Mucosa of rectum (tissue), 2 donors: ENCODE results near the gene NCOA1.

Experiments
- H3K27ac ChIP-seq, 2 donors: one replicate each; pipeline ENCODE4 v1.7.0; 2013; ENCODE audit warnings: inconsistent platforms in 2 of 2, low read depth in 2 of 2, low read length in 2 of 2
- H3K27me3 ChIP-seq, 2 donors: one replicate each; pipeline ENCODE4 v1.7.0; 2013; ENCODE audit warnings: low read length in 2 of 2; ENCODE audit not compliant: control insufficient read depth in 2 of 2, insufficient read depth in 2 of 2
- H3K36me3 ChIP-seq, 2 donors: one replicate each; pipeline ENCODE4 v1.7.0; 2013; ENCODE audit warnings: low read length in 2 of 2; ENCODE audit not compliant: control insufficient read depth in 2 of 2, insufficient read depth in 2 of 2
- H3K4me1 ChIP-seq, 2 donors: one replicate each; pipeline ENCODE4 v1.7.0; 2013; ENCODE audit warnings: low read length in 2 of 2, mild to moderate bottlenecking in 1 of 2; ENCODE audit not compliant: control insufficient read depth in 2 of 2, insufficient read depth in 2 of 2
- H3K4me3 ChIP-seq, 2 donors: one replicate each; pipeline ENCODE4 v1.7.0; 2013; ENCODE audit warnings: low read length in 2 of 2
- H3K9ac ChIP-seq, 2 donors: one replicate each; pipeline ENCODE4 v1.7.0; 2013; ENCODE audit warnings: low read length in 2 of 2, low read depth in 1 of 2, mild to moderate bottlenecking in 1 of 2
- H3K9me3 ChIP-seq, 2 donors: one replicate each; pipeline ENCODE4 v1.7.0; 2013; ENCODE audit warnings: low read length in 2 of 2; ENCODE audit not compliant: control insufficient read depth in 2 of 2
- donor health status: healthy.
- donor health status: Normal muscosa, but diverticular disease.

Gene NCOA1

DNA sequence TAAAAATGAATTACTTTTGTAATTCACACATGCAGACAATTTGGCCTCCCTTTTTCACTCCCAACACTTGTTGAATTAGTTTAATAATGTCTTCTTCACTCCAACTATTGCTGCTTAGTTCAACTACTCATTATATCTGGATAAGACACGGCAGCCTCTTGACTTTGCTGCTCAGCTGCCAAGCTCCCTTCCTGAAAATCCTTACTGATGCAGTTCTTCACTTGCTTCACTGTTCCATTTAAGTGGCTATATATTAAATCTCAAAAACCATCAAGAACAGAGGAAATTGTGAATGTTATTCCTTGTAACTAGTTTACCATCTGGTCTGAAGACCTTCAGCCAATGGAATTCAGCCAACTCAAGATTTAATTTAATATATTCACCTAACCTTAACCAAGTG lies 127.1 kb downstream of the NCOA1 start:
- no peaks in the 10 kb centered on the region for H3K36me3 ChIP-seq
- H3K27me3 ChIP-seq: no peaks in the 10 kb centered on the region
- no peak overlapping the region for H3K9ac ChIP-seq
- H3K4me1 ChIP-seq: no peaks in the 10 kb centered on the region
- H3K4me3 ChIP-seq: no peak overlapping the region
- no peak overlapping the region for H3K27ac ChIP-seq
- H3K9me3 ChIP-seq: no peaks in the 10 kb centered on the region

DNA sequence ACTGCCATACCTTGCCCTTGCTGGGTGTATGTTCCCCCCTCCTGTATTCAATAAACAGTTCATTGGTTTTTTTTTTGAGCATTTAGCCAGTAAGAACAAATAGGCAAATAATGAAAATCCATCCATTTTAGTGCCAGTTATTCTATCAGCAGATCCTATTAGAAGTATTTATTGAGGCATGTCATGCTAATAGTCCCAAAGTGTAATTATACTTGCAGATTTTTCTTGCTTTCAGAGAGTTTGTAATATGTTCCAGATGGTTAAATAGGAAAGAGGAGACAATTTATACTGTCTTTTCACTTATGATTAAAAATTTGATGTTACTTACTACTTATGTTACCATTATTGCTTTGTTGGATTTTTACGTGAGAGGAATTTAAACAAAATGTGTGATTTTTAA lies 127.6 kb downstream of the NCOA1 start:
- H3K9me3 ChIP-seq: no peaks in the 10 kb centered on the region
- no peaks in the 10 kb centered on the region for H3K27me3 ChIP-seq
- no peak overlapping the region for H3K27ac ChIP-seq
- no peak overlapping the region for H3K9ac ChIP-seq
- H3K36me3 ChIP-seq: no peaks in the 10 kb centered on the region
- no peaks in the 10 kb centered on the region for H3K4me1 ChIP-seq
- H3K4me3 ChIP-seq: no peak overlapping the region

DNA sequence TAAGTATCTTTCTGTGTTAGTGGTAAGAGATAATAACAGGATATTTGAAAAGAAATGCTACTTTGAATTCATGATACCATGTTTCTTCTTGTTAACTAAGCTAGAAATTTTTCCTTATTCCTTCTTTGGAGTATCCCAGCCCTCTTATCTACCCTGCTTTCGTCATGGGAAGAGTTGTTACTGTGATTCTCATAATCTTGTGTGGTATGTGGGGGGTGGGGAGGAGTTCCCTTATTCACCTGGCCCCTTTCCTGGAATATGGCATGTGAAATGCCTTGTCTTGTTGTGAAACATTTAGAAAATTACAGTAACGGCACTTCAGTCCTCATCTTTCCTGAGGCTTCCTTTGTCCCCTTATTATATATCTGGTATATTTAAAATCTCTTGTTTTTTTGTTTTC lies 129.9 kb downstream of the NCOA1 start:
- H3K4me3 ChIP-seq: no peak overlapping the region
- no peaks in the 10 kb centered on the region for H3K36me3 ChIP-seq
- H3K9ac ChIP-seq: no peak overlapping the region
- no peaks in the 10 kb centered on the region for H3K4me1 ChIP-seq
- H3K27ac ChIP-seq: no peak overlapping the region
- no peaks in the 10 kb centered on the region for H3K27me3 ChIP-seq
- no peaks in the 10 kb centered on the region for H3K9me3 ChIP-seq

DNA sequence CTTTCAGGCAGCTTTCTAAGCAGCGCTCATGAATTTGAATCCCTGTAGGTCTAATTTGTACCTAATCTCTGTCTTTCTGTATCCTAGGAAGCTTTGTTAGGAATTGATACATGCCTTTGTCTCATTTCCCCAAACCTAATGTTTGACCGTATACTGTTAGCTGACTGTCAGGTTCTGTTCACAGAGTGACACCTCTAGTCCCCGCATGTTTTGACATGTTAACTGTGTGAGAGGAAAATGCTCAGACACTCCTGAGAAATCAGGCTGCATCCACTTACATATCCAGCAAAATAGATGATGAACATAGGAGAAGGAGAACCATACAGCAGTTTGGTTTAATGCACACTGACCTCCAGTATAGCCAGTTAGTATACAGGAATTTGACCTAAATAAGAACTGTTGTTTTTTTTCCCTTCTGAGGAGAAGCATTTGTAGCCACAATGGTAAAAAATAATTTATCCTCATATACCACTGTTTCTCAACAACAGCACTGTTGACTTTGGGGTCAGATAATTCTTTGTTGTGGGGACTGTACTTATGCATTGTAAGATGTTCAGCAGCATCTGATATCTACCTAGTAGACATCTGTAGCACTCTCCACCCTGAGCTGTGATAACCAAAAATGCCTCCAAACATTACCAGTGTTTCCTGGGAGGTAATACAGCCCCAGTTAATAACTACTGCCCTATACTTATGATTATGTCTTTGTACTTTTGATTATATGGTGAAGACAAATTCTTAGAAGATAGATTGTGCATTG lies 130.9 kb downstream of the NCOA1 start:
- no peak overlapping the region for H3K9ac ChIP-seq

DNA sequence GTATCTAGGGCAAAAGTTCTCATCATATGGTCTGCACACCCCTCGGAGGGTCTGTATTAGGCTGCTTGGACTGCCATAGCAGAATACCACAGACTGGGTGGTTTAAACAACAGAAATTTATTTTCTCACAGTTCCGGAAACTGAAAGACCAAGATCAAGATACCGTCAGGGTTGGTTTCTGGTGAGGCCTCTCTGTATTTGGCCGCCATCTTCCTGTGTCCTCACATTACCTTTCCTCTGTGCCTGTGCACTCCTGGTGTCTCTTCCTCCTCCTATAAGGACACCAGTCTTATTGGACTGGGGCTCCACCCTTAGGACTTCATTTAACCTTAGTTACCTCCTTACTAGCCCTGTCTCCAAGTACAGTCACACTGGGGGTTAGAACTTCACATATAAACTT lies 132.5 kb downstream of the NCOA1 start:
- Histone ChIP-seq H3K27ac (no peak overlapping the region), H3K27me3 (no peaks in the 10 kb centered on the region), H3K4me1 (no peaks in the 10 kb centered on the region), H3K9ac (no peak overlapping the region), H3K9me3 (no peaks in the 10 kb centered on the region), H3K36me3 (no peaks in the 10 kb centered on the region), H3K4me3 (no peak overlapping the region)

More for the DNA sequence above, 130.9 kb downstream of the NCOA1 start:
- no peak overlapping the region for H3K27ac ChIP-seq
- no peaks in the 10 kb centered on the region for H3K27me3 ChIP-seq
- H3K36me3 ChIP-seq: no peaks in the 10 kb centered on the region
- H3K4me3 ChIP-seq: no peak overlapping the region
- H3K9me3 ChIP-seq: no peaks in the 10 kb centered on the region
- H3K4me1 ChIP-seq: no peaks in the 10 kb centered on the region

DNA sequence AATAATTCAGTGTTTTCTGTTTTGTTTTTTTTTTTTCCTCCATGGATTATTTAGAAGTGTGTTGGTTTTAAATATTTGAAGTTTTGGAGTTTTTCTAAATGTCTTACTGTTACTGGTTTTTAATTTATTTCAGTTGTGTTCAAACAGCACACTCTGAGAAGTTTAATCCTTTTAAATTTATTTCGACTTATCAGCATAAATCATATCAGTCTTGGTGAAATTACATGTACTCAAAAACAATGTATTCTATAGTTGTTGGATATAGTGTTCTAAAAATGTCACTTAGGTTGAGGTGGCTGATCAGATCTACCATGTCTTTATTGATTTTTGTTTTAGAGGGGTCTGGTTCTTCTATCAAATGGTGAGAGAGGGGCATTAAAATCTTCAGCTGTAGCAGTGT lies 134.7 kb downstream of the NCOA1 start:
- Histone ChIP-seq H3K27me3 (no peaks in the 10 kb centered on the region), H3K36me3 (no peaks in the 10 kb centered on the region), H3K9ac (no peak overlapping the region), H3K4me1 (no peaks in the 10 kb centered on the region), H3K9me3 (no peaks in the 10 kb centered on the region), H3K4me3 (no peak overlapping the region), H3K27ac (no peak overlapping the region)

DNA sequence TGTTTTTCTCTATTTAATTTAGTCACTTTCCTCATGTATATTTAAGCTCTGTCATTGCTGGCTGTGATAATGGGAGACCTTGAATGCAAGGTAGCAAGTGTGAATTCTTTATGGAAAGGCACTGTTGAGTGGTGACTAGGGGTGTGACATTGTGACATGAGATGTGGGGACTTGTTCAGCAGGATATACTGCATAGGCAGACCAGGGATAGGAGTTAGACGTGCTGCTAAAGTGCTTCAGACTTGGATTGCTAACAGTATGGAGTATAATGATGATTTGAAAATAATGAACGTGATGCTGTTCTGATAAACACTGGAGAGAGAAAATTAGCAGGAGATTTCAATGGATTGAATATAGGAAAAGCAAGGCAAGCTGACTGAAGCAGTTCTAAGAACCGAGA lies 135.1 kb downstream of the NCOA1 start:
- no peaks in the 10 kb centered on the region for H3K9me3 ChIP-seq
- H3K27me3 ChIP-seq: no peaks in the 10 kb centered on the region
- no peak overlapping the region for H3K4me3 ChIP-seq
- H3K27ac ChIP-seq: no peak overlapping the region
- H3K9ac ChIP-seq: no peak overlapping the region
- H3K36me3 ChIP-seq: no peaks in the 10 kb centered on the region
- no peaks in the 10 kb centered on the region for H3K4me1 ChIP-seq

DNA sequence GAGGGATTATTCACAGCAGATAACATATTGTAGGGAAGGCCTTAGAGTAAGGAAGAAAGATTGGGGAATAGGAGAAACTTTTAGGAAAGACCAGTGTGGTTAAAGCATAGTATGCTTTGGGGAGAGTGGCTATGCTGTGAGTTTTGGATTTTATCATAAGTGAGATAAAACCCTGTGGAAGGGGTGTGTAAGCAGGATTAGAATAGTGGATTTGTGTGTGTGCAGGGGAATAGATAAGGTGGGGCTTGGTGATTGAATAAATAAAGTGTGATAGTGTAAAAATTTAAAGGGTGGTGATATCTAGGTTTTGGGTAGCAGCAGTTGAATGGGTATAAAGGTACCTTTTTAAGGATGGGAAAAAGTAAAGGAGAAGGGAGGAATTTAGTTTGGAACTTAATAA lies 137.7 kb downstream of the NCOA1 start:
- H3K36me3 ChIP-seq: no peaks in the 10 kb centered on the region
- H3K27me3 ChIP-seq: no peaks in the 10 kb centered on the region
- no peak overlapping the region for H3K9ac ChIP-seq
- H3K4me1 ChIP-seq: no peaks in the 10 kb centered on the region
- no peak overlapping the region for H3K27ac ChIP-seq
- H3K9me3 ChIP-seq: no peaks in the 10 kb centered on the region
- no peak overlapping the region for H3K4me3 ChIP-seq

DNA sequence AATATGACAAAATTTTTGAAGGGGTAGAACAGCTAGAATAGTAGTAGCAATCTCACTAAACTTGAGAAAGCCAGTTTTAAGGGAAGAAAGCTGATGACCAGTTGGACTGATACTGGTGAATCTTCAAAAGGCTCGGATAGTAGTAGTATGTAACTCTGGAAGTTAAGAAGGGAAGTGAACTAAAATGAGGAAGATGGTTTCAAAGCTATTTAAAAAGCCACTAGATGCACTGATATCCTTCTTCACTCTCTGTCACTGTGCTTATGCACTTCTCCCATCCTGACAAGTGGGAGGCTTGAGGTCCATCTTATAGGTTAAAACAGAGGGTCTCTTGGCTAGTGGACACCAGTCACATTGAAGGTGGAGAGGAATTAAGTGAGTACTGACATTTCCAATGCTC lies 141.1 kb downstream of the NCOA1 start:
- no peaks in the 10 kb centered on the region for H3K4me1 ChIP-seq
- no peak overlapping the region for H3K4me3 ChIP-seq
- H3K27ac ChIP-seq: no peak overlapping the region
- no peak overlapping the region for H3K9ac ChIP-seq
- H3K36me3 ChIP-seq: no peaks in the 10 kb centered on the region
- H3K27me3 ChIP-seq: no peaks in the 10 kb centered on the region
- H3K9me3 ChIP-seq: no peaks in the 10 kb centered on the region

DNA sequence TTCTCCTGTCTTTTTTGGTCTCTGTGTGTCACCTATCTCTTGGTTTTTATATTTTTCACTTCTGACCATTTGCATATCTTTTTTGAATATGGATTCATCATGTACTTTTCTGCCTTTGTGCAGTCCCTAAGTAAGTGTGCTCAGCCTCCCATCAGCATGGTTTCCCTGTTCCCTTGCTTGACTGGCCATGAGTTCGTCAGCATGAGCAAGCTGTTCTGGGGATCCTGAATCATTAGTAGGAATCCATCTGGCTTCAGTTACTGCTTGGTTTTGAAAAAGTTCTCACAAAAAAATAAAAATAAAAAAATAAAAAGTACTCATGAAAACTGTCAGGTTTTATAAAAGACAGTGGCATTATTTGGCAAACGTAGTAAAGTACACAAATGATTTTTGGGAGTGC lies 144.1 kb downstream of the NCOA1 start:
- Histone ChIP-seq H3K36me3 (no peaks in the 10 kb centered on the region), H3K27ac (no peak overlapping the region), H3K4me3 (no peak overlapping the region), H3K27me3 (no peaks in the 10 kb centered on the region), H3K4me1 (no peaks in the 10 kb centered on the region), H3K9me3 (no peaks in the 10 kb centered on the region), H3K9ac (no peak overlapping the region)

DNA sequence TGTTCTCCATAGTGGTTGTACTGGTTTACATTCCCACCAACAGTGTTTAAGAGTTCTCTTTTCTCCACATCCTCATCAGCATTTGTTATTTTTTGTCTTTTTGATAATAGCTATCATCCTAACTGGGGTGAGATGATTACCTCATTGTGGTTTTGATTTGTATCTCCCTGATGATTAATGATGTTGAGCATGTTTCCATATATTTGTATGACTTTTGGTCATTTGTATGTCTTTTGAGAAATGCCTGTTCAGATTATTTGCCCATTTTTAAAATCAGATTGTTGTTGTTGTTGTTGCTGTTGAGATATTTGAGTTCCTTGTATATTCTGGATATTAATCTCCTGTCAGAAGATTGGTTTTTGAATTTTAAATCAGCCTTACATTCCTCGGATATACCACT lies 147.5 kb downstream of the NCOA1 start:
- H3K36me3 ChIP-seq: no peaks in the 10 kb centered on the region
- no peaks in the 10 kb centered on the region for H3K9me3 ChIP-seq
- no peaks in the 10 kb centered on the region for H3K4me1 ChIP-seq
- H3K4me3 ChIP-seq: no peak overlapping the region
- H3K27me3 ChIP-seq: no peaks in the 10 kb centered on the region
- H3K9ac ChIP-seq: no peak overlapping the region
- no peak overlapping the region for H3K27ac ChIP-seq
